Stimulated activated CD4-positive, alpha-beta T cell treated with anti-CD3 and anti-CD28 coated beads, TNF-alpha, amount 100 ng/mL, for 24 hours (primary cell): ENCODE measurements around the gene NME4.
A peak's percentile ranks its signal among the peaks of the same experiment; 100 is the strongest.
"Not testable (repeated sequence)": the region's sequence is repeated elsewhere in the genome, so short reads cannot be mapped to it uniquely, and the experiment has no call there.

Experiments
- DNase-seq, 3 experiments: peaks; one replicate each; pipeline ENCODE4 v3.0.0-alpha.2; 2020; ENCODE audit warnings: low read depth in 3 of 3

NME4 gene

GRCh38 chr16:397135-397661 lies at the start of gene NME4:
NME4 (plus strand) TSS chr16:397199; CDS start chr16:397223, 24 bp downstream.
- no peak for DNase-seq

GRCh38 chr16:347203-347602 lies 49.8 kb upstream of the NME4 start:
- DNase-seq: no peak

- DNase-seq: not testable (repeated sequence)
These were observed 48.5 kb upstream of the NME4 start for GRCh38 chr16:348495-348894.

GRCh38 chr16:349211-349610 lies 47.8 kb upstream of the NME4 start:
- no peak for DNase-seq

- no peak for DNase-seq
These were observed 46.8 kb upstream of the NME4 start for GRCh38 chr16:350203-350602.

GRCh38 chr16:351804-352520 lies 45.0 kb upstream of the NME4 start:
- no peak for DNase-seq

GRCh38 chr16:352547-353403 lies 44.2 kb upstream of the NME4 start, which contains the start of gene AXIN1:
AXIN1 (minus strand) TSS chr16:352723; CDS start chr16:347025, 5,698 bp downstream.
- peak; percentile 100 for DNase-seq

GRCh38 chr16:353404-354290 lies 43.4 kb upstream of the NME4 start:
- no peak for DNase-seq

- no peak for DNase-seq
These were observed 42.6 kb upstream of the NME4 start for GRCh38 chr16:354291-354881.

GRCh38 chr16:354971-355461 lies 42.0 kb upstream of the NME4 start:
- no peak for DNase-seq

GRCh38 chr16:356741-357140 lies 40.3 kb upstream of the NME4 start:
- no peak for DNase-seq

GRCh38 chr16:359067-359763 lies 37.8 kb upstream of the NME4 start:
- DNase-seq: no peak

GRCh38 chr16:359871-360697 lies 36.9 kb upstream of the NME4 start:
- DNase-seq: no peak

- no peak for DNase-seq
These were observed 36.2 kb upstream of the NME4 start for GRCh38 chr16:360698-361336.

GRCh38 chr16:361341-361871 lies 35.6 kb upstream of the NME4 start:
- DNase-seq: no peak

- peak; percentile 46 to 73 (median 64) for DNase-seq
These were observed 34.9 kb upstream of the NME4 start for GRCh38 chr16:361872-362701.

- not testable (repeated sequence) for DNase-seq
These were observed 34.3 kb upstream of the NME4 start for GRCh38 chr16:362702-362999.
